Right ventricle myocardium inferior (tissue), 1 donor: ENCODE data around the gene EMC9. TPM values are rescaled to one million over a fixed set of nuclear protein-coding genes. Genes with fewer than 3 reads are reported as not detected.

ENCODE experiments used
- ATAC-seq: fragments of 200-7000 bp; cut with Tn5 transposase; one replicate; pipeline ENCODE4 v1.9.1; 2020; ENCODE audit warnings: mild to moderate bottlenecking, moderate library complexity
- DNase-seq: peaks from one replicate; pipeline ENCODE4 v3.0.0; 2021; ENCODE audit errors: missing footprints
- intact Hi-C: fragments of 100-400 bp; cut with DNase I; formaldehyde crosslinking; loops from one replicate; pipeline ENCODE4 v1.11.0; 2022
- total RNA-seq: library from RNA; stranded (reverse); fragmentation: NEBNext Ultra II Directional; extraction: Animal tissue kit (Norgen Biotek cat#: 25700); gene quantifications from one replicate; pipeline ENCODE4 v1.2.1, GENCODE V29; 2021
- donor health status: DM: no; HTN: yes; CAD: no; lungs with severe emphysema.

Gene EMC9
- total RNA-seq, 1 donor from 2014 or later: 14.6 TPM

DNA sequence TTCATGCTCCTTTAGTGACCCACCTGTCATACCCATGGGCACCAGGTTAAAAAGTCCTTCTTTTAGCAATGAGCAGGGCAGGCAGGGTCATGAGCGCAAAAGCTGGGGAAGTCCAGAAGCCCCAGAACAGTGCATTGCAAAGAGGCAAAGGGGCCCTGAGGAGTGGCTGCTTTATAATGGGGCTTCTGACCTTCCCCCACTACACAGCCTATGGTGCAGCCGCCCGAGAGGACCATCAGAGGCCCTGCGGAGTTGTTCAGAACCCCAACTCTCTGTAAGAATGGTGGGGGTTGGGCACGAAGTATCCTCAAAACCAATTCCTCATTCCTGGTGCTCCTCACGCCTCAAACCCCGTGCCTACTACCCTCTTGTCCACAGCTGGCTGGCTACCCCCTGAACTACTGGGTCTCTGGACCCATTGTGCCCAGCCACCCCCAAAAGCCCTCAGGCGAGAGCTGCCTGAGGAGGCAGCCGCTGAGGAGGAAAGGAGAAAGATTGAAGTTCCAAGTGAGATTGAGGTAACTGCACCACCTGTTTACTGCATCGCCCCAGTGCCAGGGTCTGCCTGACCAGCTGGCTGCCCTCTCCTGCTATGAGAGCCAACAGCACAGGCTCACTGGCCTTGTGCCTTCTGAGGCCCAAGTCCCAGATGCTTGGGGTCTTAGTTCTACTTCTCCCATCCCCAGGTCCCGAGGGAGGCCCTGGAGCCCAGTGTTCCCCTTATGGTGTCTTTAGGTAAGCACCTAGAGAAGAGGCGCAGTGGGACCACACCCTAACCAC lies 37.2 kb upstream of the EMC9 start:
- intact Hi-C loops: no loop called here
- no peak for DNase-seq
- ATAC-seq: no peak

DNA sequence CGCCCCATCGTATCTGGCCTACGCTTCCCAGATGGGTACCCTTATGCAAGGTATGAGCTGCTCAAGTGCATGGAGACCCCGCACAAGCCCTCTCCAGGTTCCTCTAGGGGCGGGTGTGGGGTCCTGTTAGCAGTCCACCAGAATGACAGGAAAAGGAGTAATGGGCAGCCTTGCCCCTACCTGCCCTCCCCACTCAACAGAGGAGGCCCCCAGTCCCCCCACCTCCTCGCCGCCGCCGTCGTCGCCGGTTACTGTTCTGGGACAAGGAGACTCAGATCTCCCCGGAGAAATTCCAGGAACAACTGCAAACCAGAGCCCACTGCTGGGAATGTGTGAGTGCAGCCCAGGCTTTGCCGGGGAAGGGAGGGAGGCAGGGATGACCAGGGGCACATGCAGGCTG lies 36.5 kb upstream of the EMC9 start:
- intact Hi-C loops: no loop called here

DNA sequence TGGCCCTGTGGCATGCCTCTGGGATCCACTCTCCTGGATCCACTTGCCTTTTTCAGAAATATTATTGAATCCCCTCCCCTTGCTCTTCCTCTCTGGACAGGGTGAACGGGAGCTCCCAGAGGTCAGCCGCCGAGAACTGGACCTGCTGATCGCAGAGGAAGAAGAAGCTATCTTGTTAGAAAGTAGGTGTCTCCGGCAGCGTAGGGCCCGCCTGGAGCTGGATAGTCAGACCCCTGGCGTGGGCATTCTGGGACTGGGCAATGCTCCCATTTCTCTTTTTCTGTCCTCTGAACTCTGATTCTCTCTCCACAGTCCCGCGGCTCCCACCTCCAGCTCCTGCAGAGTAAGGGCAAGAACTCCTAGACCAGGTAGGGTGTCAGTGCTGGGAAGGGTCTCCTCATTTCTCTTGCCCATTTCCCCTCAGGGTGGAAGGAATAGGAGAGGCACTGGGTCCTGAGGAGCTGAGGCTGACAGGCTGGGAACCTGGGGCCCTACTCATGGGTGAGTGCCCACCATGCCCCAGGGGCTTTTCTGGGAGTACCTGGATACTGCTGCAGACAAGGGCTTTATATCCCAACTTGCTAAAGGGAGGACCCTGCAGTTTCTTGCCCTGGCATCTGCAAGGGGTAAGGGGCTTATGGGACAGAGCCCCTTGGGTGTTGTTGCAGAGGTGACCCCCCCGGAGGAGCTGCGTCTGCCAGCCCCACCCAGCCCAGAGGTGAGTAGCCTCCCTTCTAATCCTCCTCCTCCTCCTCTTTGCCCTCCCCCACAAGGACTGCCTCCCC lies 35.8 kb upstream of the EMC9 start:
- intact Hi-C loops: no loop called here
- ATAC-seq (no peak), DNase-seq (no peak)

More for the DNA sequence above, 36.5 kb upstream of the EMC9 start:
- DNase-seq: no peak
- ATAC-seq: no peak

DNA sequence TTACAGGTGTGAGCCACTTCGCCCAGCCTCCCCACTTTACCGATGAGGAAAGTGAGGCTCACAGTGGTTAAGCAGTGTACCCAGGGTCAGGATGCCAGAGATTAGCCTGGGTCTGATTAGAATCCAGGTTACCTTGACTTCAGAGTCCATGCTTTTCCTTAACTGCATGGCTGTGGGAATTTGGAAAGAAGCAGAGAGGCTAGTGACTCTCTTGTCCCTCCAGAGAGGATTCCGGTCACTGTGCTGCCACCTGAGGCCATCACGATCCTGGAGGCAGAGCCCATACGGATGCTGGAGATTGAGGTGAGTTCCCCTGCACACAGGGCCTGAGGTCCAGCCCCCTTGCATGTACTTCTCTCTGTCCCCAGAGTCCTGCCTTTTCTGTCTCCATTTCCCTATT lies 35.2 kb upstream of the EMC9 start:
- DNase-seq (no peak), ATAC-seq (no peak)
- intact Hi-C loops: no loop called here

DNA sequence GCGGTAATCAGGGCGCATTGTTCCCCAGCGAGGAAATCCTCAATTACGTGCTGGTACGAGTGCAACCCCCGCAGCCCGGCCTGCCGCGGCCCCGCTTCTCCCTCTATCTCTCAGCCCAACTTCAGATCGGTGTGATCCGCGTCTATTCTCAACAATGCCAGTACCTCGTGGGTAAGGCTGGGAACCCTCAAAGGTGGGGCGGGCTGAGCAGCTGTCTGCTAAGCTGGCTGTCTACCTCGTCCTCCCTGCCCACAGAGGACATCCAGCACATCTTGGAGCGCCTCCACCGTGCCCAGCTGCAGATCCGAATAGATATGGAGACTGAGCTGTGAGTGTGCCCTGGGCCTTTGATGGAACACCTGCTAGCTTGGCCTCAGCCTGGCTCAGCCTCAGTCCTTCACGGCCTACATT lies 31.5 kb upstream of the EMC9 start:
- intact Hi-C loops: no loop called here
- no peak for ATAC-seq
- no peak for DNase-seq

DNA sequence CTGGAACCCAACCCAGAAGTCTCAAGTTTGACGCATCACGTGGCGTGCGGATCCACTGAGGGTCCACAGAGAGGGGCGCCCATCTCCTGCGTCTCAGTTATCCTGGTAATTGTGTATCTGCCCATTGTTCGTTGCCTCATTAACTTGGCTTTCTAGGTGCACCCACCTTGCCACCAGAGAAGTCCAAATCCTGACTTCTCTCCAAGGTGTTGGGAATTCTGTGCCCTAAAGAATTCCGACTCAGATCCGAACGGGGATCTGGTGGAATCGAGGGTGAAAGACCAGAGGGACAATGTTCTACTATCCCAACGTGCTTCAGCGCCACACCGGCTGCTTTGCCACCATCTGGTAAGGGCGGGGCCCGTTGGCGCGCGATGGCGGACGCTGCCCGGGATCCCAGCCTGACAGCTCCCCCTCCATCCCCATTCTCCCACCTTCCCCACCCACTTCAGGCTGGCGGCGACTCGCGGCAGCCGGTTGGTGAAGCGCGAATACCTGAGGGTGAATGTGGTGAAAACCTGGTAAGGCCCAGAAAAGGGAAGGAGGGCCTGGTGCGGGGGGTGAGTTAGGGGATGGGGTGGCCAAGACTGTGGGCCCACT lies 31.0 kb upstream of the EMC9 start:
- peak; percentile 60 for DNase-seq

DNA sequence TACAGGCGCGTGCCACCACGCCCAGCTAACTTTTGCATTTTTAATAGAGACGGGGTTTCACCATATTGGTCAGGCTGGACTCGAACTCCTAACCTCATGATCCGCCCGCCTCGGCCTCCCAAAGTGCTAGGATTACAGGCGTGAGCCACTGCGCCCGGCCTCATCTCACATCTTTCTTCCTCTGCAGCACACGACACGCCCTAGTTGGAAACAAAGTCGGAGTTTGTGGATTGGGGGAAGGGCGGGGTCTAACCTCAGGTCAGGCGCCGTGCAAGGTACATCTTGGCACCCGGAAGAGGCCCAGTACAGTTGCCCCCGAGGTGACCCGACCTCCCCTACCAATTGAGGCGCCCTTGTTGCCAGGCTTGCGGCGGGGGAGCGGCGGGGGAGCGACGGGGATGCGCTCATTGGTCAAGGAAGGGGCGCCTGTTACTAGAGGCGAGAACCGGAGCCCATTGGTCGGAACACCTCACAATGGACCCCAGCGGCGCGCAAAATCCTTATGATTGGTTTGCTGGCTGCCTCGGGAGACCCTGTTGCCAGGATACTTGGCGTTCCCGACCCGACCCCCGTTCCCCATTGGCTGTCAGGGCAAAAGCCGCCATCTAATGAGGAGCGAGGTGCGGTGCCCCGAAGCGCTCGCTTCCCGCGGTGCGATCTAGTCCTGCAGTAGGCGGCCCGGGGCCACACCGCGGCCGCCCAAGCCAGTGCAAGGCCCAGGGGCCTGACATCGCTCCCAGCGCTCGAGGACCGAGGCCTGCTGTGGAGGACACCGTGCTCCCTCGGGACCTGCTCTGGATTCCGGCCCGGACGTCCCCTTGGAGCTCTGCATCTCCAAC lies 30.2 kb upstream of the EMC9 start, which contains the start of gene REC8:
TSS of gene REC8 (plus strand) at position 659 of the 839 bp plus-strand sequence. CDS start 473 bp downstream, outside the sequence.
- DNase-seq: peak; percentile 78
- peak; percentile 63 for ATAC-seq
- intact Hi-C loops: no loop called here

More for the DNA sequence above, 31.0 kb upstream of the EMC9 start:
- no peak for ATAC-seq
- intact Hi-C loops: no loop called here

DNA sequence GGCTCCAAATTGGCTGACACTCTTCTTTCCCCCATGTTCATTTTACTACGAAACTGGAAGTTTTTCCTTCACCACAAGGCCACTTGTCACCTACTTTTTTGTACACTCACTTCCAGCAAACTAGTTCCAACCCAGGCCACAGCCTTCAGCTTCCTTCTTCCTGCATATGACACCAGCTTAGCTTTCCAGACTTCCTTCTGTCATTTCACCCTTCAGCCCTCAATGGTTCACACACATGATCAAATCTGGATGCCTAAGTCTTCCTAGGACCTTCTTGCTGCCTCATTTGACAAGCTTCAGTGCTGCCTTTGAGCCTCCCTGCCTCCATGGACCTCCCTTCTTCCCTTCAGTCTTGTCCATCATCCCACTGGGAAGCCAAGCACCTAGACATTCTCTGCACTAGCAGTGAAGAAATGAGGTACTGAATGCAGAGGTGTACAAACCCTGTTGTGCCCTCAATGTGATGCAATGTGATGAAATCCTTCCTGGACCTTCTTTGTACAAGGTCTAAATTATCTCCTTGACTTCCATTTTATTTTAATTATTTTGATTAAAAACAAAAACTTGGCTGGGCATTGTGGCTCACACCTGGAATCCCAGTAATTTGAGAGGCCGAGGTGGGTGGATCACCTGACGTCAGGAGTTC lies 26.2 kb upstream of the EMC9 start:
- no peak for ATAC-seq
- intact Hi-C loops: no loop called here
- DNase-seq: no peak

DNA sequence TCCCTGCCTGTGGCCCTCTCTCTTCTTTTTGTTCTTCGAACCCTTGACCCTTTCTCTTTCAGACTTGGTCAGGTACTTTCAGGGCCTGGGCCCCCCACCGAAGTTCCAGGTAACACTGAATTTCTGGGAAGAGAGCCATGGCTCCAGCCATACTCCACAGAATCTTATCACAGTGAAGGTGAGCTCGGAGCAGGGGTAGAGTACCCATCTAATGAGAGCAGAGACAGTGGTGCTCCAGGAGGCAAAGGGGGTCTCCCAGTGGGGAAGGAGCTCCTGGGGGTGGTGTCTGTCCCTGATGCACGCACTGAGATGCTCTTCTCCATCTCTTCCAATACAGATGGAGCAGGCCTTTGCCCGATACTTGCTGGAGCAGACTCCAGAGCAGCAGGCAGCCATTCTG lies 24.4 kb upstream of the EMC9 start:
- DNase-seq (no peak), ATAC-seq (no peak)
- intact Hi-C loops: no loop called here

DNA sequence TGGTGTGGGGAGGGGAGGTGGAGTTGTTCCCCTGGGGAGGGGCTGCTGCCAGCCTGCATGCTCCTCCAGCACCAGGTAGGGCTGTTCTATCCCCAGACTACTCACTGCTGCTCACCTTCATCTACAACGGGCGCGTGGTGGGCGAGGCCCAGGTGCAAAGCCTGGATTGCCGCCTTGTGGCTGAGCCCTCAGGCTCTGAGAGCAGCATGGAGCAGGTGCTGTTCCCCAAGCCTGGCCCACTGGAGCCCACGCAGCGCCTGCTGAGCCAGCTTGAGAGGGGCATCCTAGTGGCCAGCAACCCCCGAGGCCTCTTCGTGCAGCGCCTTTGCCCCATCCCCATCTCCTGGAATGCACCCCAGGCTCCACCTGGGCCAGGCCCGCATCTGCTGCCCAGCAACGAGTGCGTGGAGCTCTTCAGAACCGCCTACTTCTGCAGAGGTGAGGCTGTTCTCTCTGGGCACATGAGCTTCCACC lies 23.2 kb upstream of the EMC9 start:
- no peak for DNase-seq
- intact Hi-C loops: no loop called here

DNA sequence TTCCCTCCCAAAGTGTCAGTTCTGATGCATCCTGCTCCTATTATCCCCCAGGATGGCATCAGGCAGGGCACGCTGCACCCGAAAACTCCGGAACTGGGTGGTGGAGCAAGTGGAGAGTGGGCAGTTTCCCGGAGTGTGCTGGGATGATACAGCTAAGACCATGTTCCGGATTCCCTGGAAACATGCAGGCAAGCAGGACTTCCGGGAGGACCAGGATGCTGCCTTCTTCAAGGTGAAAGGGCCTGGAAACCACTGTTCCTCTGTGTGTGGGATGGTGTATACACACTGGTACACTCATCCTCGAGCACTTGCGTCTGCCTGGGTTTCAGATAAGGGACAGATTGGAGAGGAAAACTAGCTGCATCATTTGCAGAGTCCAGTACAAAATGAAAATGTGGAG lies 20.7 kb upstream of the EMC9 start:
- intact Hi-C loops: no loop called here
- ATAC-seq: no peak
- DNase-seq: no peak

More for the DNA sequence above, 23.2 kb upstream of the EMC9 start:
- ATAC-seq: no peak

DNA sequence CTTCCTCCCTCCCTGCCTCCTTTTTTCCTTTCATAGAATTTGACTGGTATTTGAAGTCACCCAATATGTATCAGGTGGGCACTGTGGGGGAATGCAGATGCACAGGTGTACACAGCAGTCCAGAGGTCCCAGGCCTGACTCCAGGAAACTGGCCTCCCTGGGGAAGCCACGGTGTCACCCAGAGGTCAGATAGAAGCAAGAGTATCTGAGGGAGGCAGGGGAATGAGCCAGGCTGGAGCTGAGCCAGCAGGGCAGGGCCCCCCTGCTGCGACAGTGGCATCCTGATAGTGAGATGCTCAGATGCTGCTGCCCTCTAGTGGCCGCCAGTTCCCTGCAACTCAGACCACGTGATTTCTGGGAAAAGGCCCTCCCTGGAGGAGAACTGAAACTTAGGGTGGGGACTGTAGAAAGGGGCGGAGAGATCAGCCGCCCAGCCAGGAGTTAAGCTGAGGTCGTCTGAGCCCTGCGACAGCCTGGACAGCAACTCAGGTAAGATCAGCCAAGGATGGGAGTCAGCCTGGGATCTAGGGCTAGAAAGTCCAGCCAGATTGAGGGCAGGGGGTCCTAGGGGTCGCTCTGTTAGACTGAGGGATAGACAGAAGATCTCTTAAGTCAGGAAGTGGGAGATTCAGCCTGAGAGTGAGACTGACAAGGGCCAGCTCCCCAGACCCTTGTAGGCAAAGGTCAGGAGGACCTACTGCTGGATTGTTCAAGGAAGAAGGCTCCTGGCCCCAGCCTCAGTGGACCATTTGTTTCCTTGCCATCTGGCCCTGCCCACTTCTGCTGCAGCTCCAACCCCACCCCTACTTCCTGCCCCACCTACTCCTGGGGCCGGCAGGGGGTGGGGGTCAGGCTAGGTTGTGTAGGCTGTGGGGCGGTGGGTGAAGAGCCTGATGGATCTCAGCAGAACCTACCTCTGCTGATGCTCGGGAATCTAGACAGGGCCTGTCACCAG lies 19.7 kb upstream of the EMC9 start, which contains the start of gene IRF9:
TSS of gene IRF9 (plus strand) at position 416 of the 955 bp plus-strand sequence. CDS start 880 bp downstream, outside the sequence.
- peak; percentile 96 for DNase-seq
- ATAC-seq: peak; percentile 94
- intact Hi-C loops: loop anchor here (1.0 kb wide), 1 partner anchor 47 kb away; the partner anchor contains the start of genes DCAF11 and NRL

DNA sequence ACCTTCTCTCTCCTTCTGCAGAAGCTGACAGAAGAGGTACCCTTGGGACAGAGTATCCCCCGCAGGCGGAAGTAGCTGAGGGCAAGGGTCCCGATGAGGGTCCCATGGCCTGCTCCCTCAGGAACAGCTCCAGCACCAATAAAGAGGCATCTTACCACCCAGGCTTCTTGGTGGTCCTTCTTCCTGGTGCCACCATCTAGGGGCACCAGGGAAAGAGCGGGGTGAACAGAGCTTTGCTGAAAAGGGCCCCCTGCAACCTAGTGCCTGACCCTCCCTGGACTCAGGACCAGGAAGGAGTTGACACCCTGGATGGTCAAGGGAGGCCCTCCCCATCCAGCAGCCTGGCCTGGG lies 19.1 kb upstream of the EMC9 start:
- intact Hi-C loops: no loop called here
- no peak for DNase-seq
- peak; percentile 7 for ATAC-seq

DNA sequence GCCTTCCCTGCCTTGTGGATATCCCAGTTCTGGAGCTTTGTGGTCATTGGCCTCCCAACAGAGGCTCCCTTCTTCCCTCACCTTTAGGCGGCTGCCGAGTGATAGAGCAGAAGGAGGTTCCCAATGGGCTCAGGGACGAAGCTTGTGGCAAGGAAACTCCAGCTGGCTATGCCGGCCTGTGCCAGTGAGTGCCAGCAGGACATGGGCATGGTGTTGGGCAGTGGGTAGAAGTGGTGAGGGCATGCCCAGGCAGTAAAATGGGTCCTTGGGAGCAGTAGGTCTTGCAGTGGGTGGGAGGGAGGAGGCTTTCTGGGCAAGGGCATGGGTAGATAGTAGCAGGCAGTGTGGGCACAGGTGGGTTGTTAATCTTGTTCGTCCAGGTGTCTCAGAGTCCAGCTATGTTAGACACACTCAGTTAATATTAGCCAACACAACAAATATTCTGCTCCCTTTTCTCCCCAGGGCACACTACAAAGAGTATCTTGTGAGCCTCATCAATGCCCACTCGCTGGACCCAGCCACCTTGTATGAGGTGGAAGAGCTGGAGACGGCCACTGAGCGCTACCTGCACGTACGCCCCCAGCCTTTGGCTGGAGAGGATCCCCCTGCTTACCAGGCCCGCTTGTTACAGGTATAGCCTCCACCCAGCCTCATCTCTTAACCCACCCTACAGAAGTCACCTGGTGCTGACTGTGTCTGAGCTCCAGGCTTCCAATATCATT lies 18.5 kb upstream of the EMC9 start:
- no peak for DNase-seq
- ATAC-seq: no peak
- intact Hi-C loops: no loop called here

DNA sequence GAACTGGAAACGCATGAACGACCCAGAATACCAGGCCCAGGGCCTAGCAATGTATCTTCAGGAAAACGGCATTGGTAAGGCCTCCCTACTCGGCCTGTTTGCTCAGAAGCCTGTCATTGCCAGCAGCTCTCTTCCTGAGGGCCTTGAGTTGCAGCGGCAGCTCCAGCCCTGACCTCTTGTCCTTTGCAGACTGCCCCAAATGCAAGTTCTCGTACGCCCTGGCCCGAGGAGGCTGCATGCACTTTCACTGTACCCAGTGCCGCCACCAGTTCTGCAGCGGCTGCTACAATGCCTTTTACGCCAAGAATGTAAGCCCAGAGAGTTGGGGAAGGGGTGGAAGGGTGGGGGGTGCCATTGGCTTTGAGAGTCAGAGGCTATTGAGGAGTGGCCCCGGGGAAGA lies 15.9 kb upstream of the EMC9 start:
- DNase-seq (no peak), ATAC-seq (no peak)
- intact Hi-C loops: no loop called here

DNA sequence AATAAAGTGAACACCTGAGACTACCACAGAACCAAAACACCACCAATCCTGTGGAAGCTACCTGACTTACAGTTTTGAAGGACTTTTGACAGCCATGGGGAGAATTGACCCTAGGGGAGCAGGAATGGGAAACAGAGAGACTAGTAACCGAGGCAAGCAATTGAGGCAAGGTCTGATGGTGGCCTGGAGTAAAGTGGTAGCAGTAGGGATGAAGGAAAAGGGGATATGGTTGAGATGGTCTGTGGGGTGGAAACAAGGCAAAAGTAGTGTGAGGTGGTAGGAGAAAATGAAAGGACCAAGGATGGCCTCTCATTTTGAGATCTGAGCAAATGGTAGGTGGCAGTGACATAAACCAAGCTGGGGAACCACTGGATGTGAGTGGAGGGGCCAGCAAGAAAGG lies 15.4 kb upstream of the EMC9 start:
- intact Hi-C loops: no loop called here
- no peak for DNase-seq
- ATAC-seq: no peak
